NCI-H2196 (cell line): Measurements from ENCODE around the gene TMCO4.
A peak's percentile ranks its signal among the peaks of the same experiment; 100 is the strongest.

Experiments
- DNase-seq: peaks from one replicate; lab custom pipeline; 2025; ENCODE audit not compliant: unreplicated experiment; lab: John Stamatoyannopoulos, UW

The TMCO4 gene

GRCh38 chr1:19662313-19662712 is 137.4 kb downstream of the TMCO4 start:
- DNase-seq = no peak

DNA sequence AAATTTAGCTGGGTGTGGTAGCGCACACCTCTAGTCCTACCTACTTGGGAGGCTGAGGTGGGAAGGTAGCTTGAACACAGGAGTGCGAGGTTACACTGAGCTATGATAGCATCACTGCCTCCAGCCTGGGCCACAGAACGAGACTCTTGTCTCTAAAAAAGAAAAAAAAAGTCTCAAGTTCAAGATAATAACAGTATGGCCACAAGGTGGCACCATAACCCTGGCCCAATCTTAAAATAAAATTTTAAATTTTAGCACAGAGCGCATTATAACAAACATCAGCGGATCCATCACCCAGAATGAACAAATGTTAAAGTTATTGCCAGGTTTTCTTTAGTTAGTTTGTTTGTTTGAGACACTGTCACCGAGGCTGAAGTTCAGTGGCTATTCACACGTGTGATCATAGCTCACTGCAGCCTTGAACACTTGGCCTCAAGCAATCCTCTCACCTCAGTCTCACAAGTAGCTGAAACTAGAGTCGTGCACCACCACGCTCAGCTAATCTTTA is 137.9 kb downstream of the TMCO4 start:
- peak; percentile 51 for DNase-seq

DNA sequence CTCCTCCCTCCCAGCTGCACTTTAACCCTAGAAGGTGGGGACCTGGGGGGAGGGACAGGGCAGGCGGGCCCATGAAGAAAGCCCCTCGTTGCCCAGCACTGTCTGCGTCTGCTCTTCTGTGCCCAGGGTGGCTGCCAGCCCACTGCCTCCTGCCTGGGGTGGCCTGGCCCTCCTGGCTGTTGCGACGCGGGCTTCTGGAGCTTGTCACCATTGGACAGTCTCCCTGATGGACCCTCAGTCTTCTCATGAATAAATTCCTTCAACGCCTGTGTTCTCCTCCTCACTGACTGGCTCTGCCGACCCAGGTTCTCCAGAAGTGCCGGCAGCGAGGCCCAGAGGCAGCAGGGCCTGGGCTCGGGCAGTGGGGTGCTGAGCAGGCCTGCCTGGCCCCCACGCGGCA is 141.5 kb downstream of the TMCO4 start:
- DNase-seq = no peak

DNA sequence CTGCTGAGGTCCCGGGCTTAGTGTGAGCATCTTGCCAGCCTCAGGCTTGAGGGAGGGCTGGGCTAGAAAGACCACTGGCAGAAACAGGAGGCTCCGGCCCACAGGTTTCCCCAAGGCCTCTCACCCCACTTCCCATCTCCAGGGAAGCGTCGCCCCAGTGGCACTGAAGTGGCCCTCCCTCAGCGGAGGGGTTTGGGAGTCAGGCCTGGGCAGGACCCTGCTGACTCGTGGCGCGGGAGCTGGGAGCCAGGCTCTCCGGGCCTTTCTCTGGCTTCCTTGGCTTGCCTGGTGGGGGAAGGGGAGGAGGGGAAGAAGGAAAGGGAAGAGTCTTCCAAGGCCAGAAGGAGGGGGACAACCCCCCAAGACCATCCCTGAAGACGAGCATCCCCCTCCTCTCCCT is 142.2 kb downstream of the TMCO4 start:
- no peak for DNase-seq

GRCh38 chr1:19656780-19657466 is 142.8 kb downstream of the TMCO4 start:
- no peak for DNase-seq

GRCh38 chr1:19656134-19656779 is 143.5 kb downstream of the TMCO4 start:
- no peak for DNase-seq

DNA sequence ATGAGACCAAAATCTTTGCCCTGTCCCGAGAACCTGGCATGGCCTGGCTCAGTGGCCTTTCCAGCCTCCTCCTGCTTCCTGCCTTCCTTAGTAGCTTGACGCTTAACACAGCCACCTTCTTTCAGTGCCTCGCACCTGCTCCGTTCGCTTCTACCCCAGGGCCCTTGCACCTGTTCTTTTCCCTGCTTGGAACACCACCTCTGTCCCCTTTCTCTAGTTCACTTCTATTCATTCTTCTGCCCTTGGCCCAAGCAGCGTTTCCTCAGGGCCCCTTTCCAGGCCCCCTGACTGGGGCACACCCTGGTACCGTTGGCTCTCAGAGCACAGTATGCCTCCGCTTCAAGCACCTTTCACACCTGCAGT is 144.0 kb downstream of the TMCO4 start:
- no peak for DNase-seq

- DNase-seq = peak; percentile 66
Measured at GRCh38 chr1:19654886-19655717, 144.6 kb downstream of the TMCO4 start.

DNA sequence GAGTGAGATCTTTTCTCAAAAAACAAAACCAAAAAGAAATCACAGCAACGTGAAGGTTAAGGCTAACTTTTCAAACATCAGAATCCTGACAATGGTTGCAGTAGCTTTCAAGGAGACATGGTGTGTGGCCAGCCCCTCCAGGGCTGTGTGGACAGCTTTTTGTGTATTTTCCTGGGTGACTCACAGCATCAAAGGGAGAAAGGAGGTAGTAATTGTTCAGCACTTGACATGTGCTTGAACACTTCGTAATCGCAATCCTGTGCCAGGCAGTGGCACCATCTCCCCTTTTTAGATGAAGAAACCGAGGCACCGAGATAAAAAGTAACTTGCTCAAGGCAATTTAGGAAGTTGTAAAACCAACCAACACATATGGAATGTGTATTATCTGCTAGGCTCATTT is 145.3 kb downstream of the TMCO4 start:
- DNase-seq = peak; percentile 33

DNA sequence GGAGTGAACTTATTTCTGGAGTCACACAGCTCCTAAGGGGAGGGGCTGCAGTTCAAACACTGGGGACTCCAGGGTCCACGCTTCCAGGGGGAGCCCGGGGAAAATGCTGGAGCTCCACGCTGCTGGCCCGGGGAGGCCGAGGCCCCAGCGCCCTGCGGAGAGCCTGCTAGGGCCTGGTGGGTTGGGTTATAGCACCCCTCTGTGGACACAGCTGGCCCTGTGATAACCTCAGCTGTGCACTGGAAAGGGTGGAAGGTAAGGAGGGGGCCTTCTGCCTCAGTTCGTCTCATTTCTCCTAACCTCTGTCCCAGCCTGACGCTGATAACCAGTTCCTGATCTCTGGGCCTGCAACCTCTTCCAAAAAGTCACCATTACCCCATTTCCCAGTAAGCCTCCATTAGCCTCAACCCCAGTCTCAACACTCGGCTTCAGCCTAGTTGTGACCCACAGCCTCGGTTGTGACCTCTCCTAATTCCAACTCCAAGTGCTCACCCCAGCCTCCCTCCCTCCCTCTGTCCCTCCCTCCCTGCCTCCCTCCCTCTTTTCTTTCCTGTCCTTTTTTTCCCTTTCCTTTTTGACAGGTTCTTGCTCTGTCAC is 148.5 kb downstream of the TMCO4 start:
- peak; percentile 38 for DNase-seq

DNA sequence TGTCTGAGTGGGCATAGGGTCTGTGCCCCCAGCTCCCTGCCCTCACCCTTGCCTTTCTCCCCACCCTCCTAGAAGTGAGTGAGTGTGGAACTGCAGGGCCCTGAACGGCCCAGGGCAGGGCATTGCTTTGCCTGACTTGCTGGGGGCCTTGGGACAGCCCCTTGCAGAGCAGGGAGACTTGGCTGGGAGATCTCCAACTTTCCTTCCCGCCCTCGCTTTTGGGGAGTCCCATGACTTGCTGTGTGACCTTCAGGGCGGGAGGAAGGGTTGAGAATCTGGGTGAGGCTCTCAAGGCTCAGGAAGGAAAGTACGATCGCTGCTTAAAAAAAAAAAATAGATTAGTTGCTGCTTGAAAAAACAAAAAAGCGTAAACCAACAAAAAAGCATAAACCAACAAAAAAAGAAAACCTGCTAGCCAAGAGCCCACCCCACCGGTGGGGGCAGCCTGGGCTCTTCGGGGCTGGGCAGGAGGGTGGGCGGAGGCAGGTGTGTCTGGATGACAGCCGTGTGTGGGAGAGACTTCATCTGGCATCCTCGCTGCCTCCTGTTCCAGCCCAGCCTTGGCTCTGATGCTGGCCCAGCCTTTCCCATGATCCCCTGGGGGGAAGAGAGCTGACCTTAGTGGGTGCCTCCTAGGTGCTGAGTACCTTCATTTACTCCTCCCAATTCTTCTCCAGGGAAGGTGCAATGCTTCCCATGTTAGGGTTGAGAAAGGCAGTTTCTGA is 149.1 kb downstream of the TMCO4 start:
- no peak for DNase-seq

DNA sequence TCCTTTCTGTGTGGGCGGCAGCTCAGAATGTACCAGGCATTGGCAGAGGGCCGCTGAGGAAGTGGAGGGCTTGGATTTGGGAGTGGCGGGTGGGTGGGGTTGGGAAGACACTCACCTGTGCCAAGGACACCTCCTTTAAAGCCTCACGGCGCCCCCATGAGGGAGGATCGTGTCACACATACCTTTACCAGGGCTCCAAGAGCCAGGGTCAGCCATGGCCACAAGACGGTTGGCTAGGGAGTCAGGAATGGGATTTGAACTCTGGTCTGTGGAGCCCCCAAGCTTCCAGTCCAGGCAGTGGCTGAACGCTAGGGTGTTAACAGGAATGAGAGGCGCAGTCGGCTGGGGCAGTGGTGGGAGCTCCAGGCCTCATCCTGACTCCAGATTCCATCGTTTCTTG is 151.0 kb downstream of the TMCO4 start:
- DNase-seq = peak; percentile 67

DNA sequence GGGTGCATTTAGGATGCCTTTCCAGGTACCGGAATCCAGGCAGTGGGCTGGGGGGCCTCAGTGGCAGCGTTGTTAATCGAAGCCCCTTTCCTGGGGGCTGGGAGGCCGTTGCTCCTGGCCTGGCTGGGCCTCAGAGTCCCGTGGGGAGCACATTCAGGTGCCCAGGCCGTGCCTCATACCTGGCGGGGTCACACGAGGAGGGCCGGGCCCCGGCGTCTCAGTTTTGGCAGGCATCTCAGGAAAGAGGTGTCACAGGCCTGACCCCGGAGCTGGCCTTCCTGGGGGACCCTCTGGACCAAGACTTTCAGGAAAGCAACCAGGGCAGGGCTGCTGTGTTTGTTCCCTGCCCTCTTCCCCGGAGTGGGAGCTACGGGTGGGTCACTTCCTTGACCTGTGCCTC is 151.5 kb downstream of the TMCO4 start:
- no peak for DNase-seq

GRCh38 chr1:19647643-19648042 is 152.1 kb downstream of the TMCO4 start:
- DNase-seq = no peak

GRCh38 chr1:19646377-19647319 is 153.1 kb downstream of the TMCO4 start:
- no peak for DNase-seq

DNA sequence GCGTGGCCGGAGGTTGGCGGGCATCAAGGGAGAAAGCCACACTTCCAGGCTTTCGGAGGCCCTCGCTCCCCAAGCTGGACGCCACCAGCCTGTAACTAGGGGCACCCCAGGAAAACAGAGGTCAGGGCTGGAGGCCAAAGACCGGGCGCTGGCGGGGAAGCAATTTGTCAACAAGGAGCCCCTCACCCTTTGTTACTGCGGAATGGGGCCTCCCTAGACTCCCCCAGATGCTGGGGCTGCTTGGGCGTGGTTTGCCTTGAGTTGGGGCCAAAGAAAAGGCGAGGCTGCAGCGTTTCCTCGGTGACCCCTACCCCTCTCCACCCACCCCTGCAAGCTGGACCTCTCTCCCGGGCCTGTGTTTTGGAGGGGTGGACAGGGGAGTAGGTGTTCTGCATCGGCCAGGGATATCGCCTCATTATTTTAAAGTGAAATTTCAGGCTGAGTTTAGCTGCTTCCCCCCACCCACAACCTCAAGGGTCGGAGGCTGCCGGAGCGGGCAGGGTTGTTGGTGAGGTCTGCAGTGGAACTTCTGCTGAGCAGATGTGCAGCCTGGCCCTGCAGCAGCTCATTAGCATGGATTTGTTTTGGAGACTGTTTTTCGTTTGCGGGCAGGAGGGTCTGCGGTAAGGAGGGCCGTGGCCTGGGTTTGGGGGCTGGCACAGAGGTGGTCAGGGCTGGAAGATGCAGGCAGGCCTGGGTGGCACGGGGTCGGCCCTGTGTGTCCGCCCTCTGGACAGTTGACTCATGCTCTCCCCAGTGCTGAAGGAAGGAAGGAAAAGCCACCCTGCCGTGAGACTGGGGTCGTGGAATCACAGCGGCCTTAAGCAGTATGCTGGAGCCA is 154.1 kb downstream of the TMCO4 start:
- no peak for DNase-seq

GRCh38 chr1:19644681-19645410 is 154.9 kb downstream of the TMCO4 start:
- DNase-seq = no peak

GRCh38 chr1:19644395-19644680 is 155.4 kb downstream of the TMCO4 start:
- DNase-seq = no peak
